GM23338 (cell line): ENCODE data around the gene FBXL14. TPM values are rescaled to one million over a fixed set of nuclear protein-coding genes. Genes with fewer than 3 reads are reported as not detected.

Experiments used
- ATAC-seq: fragments of 200-7000 bp; cut with Tn5 transposase; 3 replicates; pipeline ENCODE4 v1.9.1; 2020
- DNase-seq: peaks from one replicate; pipeline ENCODE4 v3.0.0-alpha.2; 2015; ENCODE audit warnings: low spot score
- H2AFZ ChIP-seq: fragments of 200-600 bp; sonication (generic); 2 replicates; pipeline ENCODE4 v1.8.0; 2016; ENCODE audit warnings: antibody characterized with exemption, mild to moderate bottlenecking, moderate library complexity
- H3F3A ChIP-seq: fragments of 200-600 bp; sonication (generic); replicated peaks from 2 replicates; pipeline ENCODE4 v1.8.0; 2017; ENCODE audit warnings: antibody characterized with exemption, mixed run types, low read depth
- H3K27ac ChIP-seq: fragments of 200-600 bp; sonication (generic); 2 replicates; pipeline ENCODE4 v1.6.1; 2016; ENCODE audit warnings: low read depth
- H3K27me3 ChIP-seq: fragments of 200-600 bp; sonication (generic); 2 replicates; pipeline ENCODE4 v1.8.0; 2016; ENCODE audit warnings: mild to moderate bottlenecking, mixed run types, moderate library complexity; ENCODE audit not compliant: insufficient read depth
- H3K36me3 ChIP-seq: fragments of 200-600 bp; sonication (generic); 2 replicates; pipeline ENCODE4 v1.8.0; 2016; ENCODE audit warnings: mild to moderate bottlenecking; ENCODE audit not compliant: insufficient read depth
- H3K4me1 ChIP-seq: fragments of 200-600 bp; sonication (generic); 2 replicates; pipeline ENCODE4 v1.8.0; 2016; ENCODE audit warnings: mild to moderate bottlenecking, moderate library complexity; ENCODE audit not compliant: insufficient read depth
- H3K4me2 ChIP-seq: fragments of 200-600 bp; sonication (generic); 2 replicates; pipeline ENCODE4 v1.7.1; 2017; ENCODE audit warnings: mixed run types
- H3K4me3 ChIP-seq: fragments of 200-600 bp; sonication (generic); 2 replicates; pipeline ENCODE4 v1.6.1; 2016; ENCODE audit warnings: mixed run types
- H3K79me2 ChIP-seq: fragments of 200-600 bp; sonication (generic); replicated peaks from 2 replicates; pipeline ENCODE4 v1.8.0; 2017; ENCODE audit warnings: mild to moderate bottlenecking; ENCODE audit not compliant: insufficient read depth
- H3K9me2 ChIP-seq: fragments of 200-600 bp; sonication (generic); 2 replicates; pipeline ENCODE4 v1.8.0; 2017; ENCODE audit not compliant: insufficient read depth
- H4K20me1 ChIP-seq: fragments of 200-600 bp; sonication (generic); replicated peaks from 2 replicates; pipeline ENCODE4 v1.8.0; 2017; ENCODE audit warnings: mild to moderate bottlenecking; ENCODE audit not compliant: insufficient read depth
- H3K27ac Mint-ChIP-seq: 2 replicates; pipeline ENCODE4 v1.8.0; 2020; ENCODE audit warnings: inconsistent platforms, mild to moderate bottlenecking, moderate library complexity, mixed read lengths
- H3K27me3 Mint-ChIP-seq: 3 replicates; pipeline ENCODE4 v1.8.0; 2022; ENCODE audit warnings: low read depth, mild to moderate bottlenecking, moderate library complexity, mixed read lengths, inconsistent platforms; ENCODE audit not compliant: insufficient read depth, poor library complexity
- H3K36me3 Mint-ChIP-seq: 3 replicates; pipeline ENCODE4 v1.8.0; 2021; ENCODE audit warnings: low read depth, mild to moderate bottlenecking, inconsistent platforms, moderate library complexity, mixed read lengths
- H3K4me1 Mint-ChIP-seq: 3 replicates; pipeline ENCODE4 v1.8.0; 2020; ENCODE audit warnings: mild to moderate bottlenecking, inconsistent platforms, mixed read lengths
- H3K4me3 Mint-ChIP-seq: 3 replicates; pipeline ENCODE4 v1.8.0; 2021; ENCODE audit warnings: moderate library complexity, mild to moderate bottlenecking, inconsistent platforms, mixed read lengths
- H3K9me3 Mint-ChIP-seq: 3 replicates; pipeline ENCODE4 v1.8.0; 2020; ENCODE audit warnings: moderate library complexity, mild to moderate bottlenecking, inconsistent platforms, mixed read lengths
- CREB1 ChIP-seq: fragments of 250-450 bp; sonication (Bioruptor Pico); IDR thresholded peaks from 2 replicates; pipeline ENCODE4 v1.5.0; 2020; ENCODE audit warnings: low read depth, mild to moderate bottlenecking, moderate library complexity
- EZH2 ChIP-seq: fragments of 200-600 bp; sonication (generic); IDR thresholded peaks from one replicate; pipeline ENCODE4 v1.8.0; 2017; ENCODE audit warnings: antibody characterized with exemption, mild to moderate bottlenecking, low read depth; ENCODE audit not compliant: unreplicated experiment
- EZH2phosphoT487 ChIP-seq: fragments of 200-600 bp; sonication (generic); IDR thresholded peaks from one replicate; pipeline ENCODE4 v1.8.1; 2018; ENCODE audit warnings: antibody characterized with exemption; ENCODE audit not compliant: unreplicated experiment
- JUNB ChIP-seq: IDR thresholded peaks from one replicate; pipeline ENCODE4 v1.6.1; 2016; ENCODE audit warnings: antibody characterized with exemption; ENCODE audit not compliant: unreplicated experiment
- NANOG ChIP-seq: IDR thresholded peaks from 2 replicates; pipeline ENCODE4 v1.6.1; 2016; ENCODE audit warnings: antibody characterized with exemption, borderline replicate concordance
- POLR2AphosphoS5 ChIP-seq: IDR thresholded peaks from 2 replicates; pipeline ENCODE4 v1.6.1; 2016; ENCODE audit warnings: antibody characterized with exemption, low read depth
- ZNF114 ChIP-seq: fragments of 250-450 bp; sonication (Bioruptor Pico); IDR thresholded peaks from 2 replicates; pipeline ENCODE4 v1.5.0; 2020; ENCODE audit warnings: mild to moderate bottlenecking, moderate library complexity
- polyA plus RNA-seq: library from polyadenylated mRNA; unstranded; fragments of >200 nt; fragmentation: Nextera tagmentation; extraction: Ambion mirVana; gene quantifications from 2 replicates; pipeline ENCODE4 v1.2.1, GENCODE V29; 2016
- total RNA-seq: library from RNA; depleted of rRNA; stranded (reverse); fragments of >200 nt; shearing (Covaris generic); gene quantifications from 2 replicates; pipeline ENCODE4 v1.2.3, GENCODE V29; 2014
- TF ChIP-seq, protein P1 (sequence below), 2 experiments: fragments of 200-600 bp in 1 of 2; sonication (generic) in 1 of 2; conservative IDR thresholded peaks; 2 replicates each; pipeline versions ENCODE4 v1.5.1 to v1.6.1; 2016 to 2017; ENCODE audit warnings: antibody characterized with exemption in 2 of 2, low read depth in 2 of 2, mild to moderate bottlenecking in 2 of 2, moderate library complexity in 1 of 2
- TF ChIP-seq, protein P2 (sequence below): IDR thresholded peaks from 2 replicates; pipeline ENCODE4 v1.6.1; 2016; ENCODE audit warnings: antibody characterized with exemption

Gene FBXL14
- total and polyA plus RNA-seq, 2 experiments from 2014 or later: 0.74 to 9.4 TPM

DNA sequence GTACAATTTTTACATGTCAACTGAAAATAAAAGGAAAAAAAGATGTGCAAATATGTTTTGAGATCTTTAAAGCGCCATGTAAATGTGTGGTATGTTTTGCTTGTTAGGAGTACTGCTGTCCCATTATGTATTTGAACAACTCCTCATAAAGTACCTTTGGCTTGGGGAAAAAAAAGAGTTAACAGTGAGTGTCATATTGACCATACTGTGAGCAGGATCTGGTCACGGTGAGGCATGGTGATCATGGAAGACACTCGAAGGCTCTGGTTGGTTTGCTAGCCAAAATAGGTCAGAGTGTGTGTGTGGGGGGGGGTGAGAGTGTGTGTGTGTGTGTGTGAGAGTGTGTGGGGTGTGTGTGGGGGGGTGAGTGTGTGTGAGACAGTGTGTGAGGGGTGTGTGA is 10.1 kb upstream of the FBXL14 start:
- Histone ChIP-seq H3K9me2 (no peaks in the 10 kb centered on the region), H3K4me1 (peaks cover 16% of the 10 kb centered on the region), H3K27me3 (peaks cover 34% of the 10 kb centered on the region), H3K27ac (no peak overlapping the region), H3K4me2 (no peak overlapping the region), H2AFZ (no peak overlapping the region), H3K79me2 (no peaks in the 10 kb centered on the region), H3K36me3 (no peaks in the 10 kb centered on the region), H4K20me1 (no peaks in the 10 kb centered on the region; the same call in 1 of the 2 replicates), H3K4me3 (no peak overlapping the region), H3F3A (no peaks in the 10 kb centered on the region; the same call in 1 of the 2 replicates)
- Mint-ChIP-seq H3K36me3 (no peaks in the 10 kb centered on the region), H3K4me3 (no peak overlapping the region; the same call in 2 of the 3 replicates), H3K9me3 (no peaks in the 10 kb centered on the region), H3K27ac (no peak overlapping the region), H3K27me3 (peaks cover 30% of the 10 kb centered on the region), H3K4me1 (peaks cover 11% of the 10 kb centered on the region)
- TF ChIP-seq NANOG: no peak
- TF ChIP-seq ZNF114 (CRISPR knock-in tag): no peak
- TF ChIP-seq, protein P1, sequence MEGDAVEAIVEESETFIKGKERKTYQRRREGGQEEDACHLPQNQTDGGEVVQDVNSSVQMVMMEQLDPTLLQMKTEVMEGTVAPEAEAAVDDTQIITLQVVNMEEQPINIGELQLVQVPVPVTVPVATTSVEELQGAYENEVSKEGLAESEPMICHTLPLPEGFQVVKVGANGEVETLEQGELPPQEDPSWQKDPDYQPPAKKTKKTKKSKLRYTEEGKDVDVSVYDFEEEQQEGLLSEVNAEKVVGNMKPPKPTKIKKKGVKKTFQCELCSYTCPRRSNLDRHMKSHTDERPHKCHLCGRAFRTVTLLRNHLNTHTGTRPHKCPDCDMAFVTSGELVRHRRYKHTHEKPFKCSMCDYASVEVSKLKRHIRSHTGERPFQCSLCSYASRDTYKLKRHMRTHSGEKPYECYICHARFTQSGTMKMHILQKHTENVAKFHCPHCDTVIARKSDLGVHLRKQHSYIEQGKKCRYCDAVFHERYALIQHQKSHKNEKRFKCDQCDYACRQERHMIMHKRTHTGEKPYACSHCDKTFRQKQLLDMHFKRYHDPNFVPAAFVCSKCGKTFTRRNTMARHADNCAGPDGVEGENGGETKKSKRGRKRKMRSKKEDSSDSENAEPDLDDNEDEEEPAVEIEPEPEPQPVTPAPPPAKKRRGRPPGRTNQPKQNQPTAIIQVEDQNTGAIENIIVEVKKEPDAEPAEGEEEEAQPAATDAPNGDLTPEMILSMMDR (conservative IDR thresholded peaks at IDR 0.05; ENCODE audit: low read depth in 2 of 2): no peak
- TF ChIP-seq EZH2phosphoT487: no peak
- DNase-seq: no peak
- no peak for ATAC-seq

DNA sequence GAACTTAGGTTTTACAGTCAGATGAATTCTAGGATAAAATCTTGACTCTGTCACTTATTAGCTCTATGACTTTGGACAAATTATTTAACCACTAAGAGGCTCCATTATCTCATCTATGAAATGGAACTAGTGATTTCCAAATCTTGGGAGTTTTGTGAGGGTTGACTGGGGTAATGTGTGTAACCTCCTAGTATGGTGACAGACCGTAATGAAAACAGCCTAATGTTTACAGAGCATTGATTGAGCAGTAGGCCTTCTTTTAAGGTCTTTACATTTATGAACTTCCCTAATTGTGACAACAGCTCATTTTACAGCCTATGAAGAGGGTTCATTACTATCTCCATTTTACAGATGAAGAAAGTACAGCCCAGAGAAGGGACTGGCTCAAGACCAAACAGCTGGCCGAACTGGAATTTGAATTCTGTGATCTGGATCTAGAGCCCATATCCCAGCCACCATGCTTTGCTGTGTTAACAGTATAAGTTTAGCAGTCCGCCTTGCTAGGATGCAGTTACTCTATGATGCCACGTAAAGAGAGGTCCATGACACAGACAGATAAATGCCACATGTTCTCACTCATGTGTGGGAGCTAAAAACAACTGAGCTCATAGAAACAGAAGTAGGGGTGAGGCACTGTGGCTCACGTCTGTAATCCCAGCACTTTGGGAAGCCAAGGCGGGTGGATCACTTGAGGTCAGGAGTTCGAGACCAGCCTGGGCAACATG is 9.1 kb upstream of the FBXL14 start:
- no peaks in the 10 kb centered on the region for H3K9me3 Mint-ChIP-seq
- no peak overlapping the region for H3K4me3 ChIP-seq
- no peak overlapping the region for H3K4me2 ChIP-seq
- no peak overlapping the region for H3K27ac ChIP-seq
- no peaks in the 10 kb centered on the region; the same call in 1 of the 2 replicates for H4K20me1 ChIP-seq
- no peaks in the 10 kb centered on the region; the same call in 1 of the 2 replicates for H3F3A ChIP-seq
- peaks cover 36% of the 10 kb centered on the region for H3K27me3 Mint-ChIP-seq
- DNase-seq (no peak), ATAC-seq (no peak)
- H3K36me3 Mint-ChIP-seq: no peaks in the 10 kb centered on the region
- peaks cover 34% of the 10 kb centered on the region for H3K27me3 ChIP-seq
- H3K36me3 ChIP-seq: no peaks in the 10 kb centered on the region
- no peaks in the 10 kb centered on the region for H3K79me2 ChIP-seq
- H3K4me1 Mint-ChIP-seq: peaks cover 11% of the 10 kb centered on the region
- peaks cover 16% of the 10 kb centered on the region for H3K4me1 ChIP-seq
- H3K9me2 ChIP-seq: no peaks in the 10 kb centered on the region
- H2AFZ ChIP-seq: no peak overlapping the region
- no peak overlapping the region for H3K27ac Mint-ChIP-seq
- H3K4me3 Mint-ChIP-seq: no peak overlapping the region
- no peak for TF ChIP-seq ZNF114 (CRISPR knock-in tag)
- TF ChIP-seq POLR2AphosphoS5: no peak
- no peak for TF ChIP-seq JUNB
- TF ChIP-seq, protein P2, sequence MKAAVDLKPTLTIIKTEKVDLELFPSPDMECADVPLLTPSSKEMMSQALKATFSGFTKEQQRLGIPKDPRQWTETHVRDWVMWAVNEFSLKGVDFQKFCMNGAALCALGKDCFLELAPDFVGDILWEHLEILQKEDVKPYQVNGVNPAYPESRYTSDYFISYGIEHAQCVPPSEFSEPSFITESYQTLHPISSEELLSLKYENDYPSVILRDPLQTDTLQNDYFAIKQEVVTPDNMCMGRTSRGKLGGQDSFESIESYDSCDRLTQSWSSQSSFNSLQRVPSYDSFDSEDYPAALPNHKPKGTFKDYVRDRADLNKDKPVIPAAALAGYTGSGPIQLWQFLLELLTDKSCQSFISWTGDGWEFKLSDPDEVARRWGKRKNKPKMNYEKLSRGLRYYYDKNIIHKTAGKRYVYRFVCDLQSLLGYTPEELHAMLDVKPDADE: no peak
- TF ChIP-seq, protein P1 (conservative IDR thresholded peaks at IDR 0.05; ENCODE audit: low read depth in 2 of 2): no peak
- TF ChIP-seq EZH2phosphoT487: no peak
- no peak for TF ChIP-seq CREB1 (CRISPR knock-in tag)
- no peak for TF ChIP-seq EZH2
